ENCODE measurements around the gene PON3.

Gene PON3

DNA sequence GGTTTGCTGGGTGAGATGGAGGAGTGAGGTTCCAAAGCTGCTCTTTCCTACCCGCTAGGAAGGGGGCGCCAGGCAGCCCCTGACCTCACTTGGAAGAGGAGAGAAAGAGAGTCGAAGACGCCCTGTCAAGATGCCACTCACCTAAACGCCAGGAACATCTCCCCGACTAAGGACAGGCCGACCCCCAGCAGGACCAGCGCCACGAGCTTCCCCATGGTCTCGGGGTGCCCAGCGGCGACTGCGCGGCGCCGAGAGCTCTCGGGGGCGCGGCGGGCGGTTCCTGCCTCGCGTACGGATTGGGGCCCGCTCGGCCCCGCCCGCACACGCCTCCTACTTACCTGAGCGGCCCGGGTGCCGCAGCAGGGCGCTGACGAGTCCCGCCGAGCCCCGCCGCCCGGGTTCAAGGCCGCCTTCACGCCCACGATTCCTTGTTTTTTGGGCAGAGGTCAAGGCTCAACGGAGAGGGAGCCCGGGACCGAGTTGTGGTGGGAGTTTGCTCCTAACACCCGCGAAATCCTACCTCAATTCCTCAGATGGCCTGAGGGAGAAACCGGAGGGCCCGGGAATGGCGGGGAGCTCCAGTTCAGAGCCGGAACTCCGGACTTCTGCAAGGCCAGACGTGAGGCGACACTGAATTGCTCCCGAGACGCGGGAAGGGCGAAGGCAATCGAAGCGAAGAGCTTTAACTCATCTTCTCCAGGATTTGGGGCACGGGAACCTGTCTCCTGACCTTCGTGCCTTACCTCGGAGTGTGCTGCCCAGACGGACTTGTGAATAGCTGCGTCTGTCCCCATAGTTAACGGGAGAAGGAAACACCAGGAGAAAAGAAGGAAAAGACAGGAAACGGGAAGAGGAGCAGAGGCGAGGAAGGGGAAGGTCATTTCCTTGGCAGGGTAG is at the start of gene PON3:
PON3 (minus strand) TSS at position 240 of the 897 bp plus-strand sequence; CDS start at position 215, 25 bp downstream.
- no peak for FAIRE-seq

DNA sequence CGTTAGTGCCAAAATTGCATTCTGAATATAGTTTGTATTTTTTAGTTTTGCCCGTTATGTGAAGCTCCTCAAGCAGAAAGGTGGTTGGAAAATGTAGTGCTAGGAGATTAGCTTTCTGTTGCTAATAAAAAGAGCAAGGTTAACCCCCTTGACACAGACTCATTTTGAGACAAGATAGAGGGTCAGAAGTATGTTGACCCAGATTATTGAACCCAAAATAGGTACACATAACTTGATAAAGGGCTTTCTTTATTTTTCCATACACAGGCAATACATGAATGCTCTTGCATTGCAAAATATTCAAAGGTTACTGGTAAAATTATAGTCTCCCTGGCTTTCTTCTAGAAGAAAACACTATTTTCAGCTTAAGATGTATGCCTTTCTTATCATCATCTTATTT is 48.6 kb upstream of the PON3 start:
- no peak for FAIRE-seq

DNA sequence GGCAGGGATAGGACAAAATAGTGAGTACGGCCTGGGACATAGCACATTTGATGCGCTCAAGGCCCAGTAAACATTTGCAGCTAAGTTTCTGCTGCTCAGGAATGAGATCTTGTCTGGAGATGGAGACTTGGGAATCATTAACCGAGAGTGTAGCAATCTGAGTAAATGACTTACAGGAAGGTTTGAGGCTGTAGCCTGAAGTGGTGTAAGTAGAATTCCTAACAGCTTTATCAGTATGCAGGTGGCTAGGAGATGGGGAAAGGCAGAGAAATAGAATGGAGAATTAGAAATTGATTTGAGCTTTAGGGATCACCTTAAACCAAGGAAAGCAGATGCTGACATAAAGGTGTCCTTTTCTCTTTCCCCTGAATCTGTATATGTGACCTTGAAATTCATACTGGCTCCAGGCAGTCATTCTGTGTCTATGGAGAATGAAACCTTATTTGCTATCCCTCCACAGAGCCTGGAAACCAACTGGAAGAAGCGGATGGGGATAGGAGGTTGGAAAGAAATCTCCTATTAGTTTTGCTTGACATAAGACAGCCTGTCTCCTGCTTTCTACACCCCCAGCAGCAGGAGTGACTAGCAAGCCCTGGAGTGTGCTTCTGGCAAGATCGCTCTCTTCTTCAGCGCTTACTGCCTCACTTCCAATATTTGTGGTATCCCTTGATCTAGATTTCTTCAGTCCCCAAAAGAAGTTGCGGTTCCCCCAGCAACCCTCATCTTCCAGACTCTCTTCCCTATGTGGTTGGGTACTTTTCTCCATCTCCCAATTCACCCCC is 45.1 kb upstream of the PON3 start:
- FAIRE-seq: no peak

DNA sequence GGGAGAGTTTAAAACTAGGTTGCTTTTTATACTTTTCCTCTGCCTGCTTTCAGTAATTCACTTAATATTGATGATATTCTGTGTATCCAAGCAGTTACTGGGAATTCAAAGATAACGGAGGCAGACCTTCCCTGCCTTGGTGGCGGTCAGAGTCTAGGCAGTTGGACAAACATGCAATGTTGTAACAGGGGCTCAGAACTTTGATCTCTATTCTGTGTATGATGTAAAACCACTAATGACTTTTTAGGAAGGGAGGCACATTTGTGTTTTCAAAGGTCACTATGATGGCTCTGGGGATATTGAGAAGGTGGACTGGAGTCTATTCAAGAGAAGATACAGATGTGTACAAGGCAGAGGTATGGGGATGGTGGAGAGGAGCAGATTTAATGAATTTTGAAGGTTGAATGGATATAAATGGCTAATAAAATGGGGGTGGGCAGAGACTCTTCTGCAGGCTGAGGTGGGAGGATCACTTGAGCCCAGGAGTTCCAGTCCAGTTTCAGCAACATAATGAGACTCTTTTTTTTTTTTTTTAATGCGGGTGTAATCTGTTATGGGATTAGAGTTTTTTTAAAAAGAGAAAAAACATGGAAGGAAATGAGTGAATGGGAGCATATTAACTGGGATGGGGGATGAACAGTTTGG is 44.3 kb upstream of the PON3 start:
- FAIRE-seq: no peak

DNA sequence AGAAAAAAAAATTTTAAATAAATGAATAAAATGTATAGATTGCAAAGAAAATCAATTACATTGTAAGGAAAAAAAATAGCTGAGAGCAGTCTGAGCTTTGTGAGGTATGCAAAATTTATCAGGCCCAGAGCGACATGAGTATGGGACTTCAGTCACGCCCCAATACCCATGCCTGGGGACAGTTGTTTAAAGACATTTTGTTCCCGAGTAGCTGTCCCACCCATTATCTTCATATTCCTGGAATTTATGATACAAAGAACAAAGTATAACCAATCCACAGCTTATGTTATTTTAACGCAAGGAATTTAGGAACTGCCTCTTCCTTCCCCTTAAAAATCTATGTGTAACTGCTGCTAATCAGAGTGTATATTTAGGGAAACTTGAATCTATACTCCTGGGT is 40.2 kb upstream of the PON3 start:
- FAIRE-seq: no peak

DNA sequence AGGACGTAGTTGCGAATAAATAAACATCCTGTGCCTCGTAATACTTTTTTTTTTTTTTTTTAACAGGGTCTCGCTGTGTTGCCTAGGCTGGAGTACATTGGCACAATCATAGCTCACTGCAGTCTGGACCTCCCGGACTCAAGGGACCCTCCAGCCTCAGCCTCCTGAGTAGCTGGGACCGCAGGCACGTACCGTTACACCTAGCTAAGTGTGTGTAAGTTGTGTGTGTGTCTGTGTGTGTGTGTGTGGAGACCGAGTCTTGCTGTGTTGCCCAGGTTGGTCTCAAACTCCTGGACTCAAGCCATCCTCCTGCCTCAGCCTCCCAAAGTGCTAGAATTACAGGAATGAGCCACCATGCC is 39.2 kb upstream of the PON3 start:
- FAIRE-seq: no peak

DNA sequence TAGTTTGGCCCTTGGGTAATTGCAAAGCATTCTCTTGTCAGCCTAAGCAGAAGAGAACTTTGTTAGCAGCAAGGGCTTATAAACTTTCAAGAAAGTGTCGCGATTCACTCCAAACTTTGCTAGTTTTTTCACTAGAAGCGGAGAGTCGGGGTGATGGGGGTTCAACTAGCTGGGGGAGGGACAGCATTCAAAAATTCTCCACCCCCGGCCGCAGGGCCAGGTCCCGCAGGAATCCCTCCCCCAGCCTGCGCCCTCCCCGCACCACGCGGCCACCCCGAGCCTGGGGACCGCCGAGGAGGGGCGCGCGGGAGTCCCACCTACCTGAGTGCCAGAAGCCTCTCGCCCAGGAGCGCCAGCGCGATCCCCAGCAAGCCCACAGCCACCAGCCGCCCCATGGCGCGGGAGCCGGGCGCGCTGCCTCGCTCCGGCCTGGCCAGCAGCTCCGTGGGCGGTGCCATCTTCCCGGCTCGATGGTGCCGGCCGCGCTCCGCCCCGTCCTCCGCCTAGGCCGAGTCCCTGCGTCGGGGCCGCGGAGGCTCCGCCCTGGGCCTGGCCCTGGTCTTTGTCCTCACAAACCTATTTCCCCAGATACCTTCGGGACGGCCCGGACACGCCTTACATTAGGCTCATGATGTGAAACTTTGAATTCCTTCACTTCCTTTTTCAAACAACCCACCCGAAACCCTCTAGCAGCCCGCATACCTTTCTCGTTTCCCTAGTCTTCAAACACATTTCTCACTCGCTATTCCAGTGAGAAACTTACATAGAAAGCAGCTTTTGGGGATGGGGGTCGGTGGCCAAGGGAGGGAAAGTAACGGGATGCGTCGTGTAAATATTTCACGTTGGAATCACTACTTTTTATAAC is 38.6 kb upstream of the PON3 start, which contains the start of gene PON2:
PON2 (minus strand) TSS at position 472 of the 865 bp plus-strand sequence; CDS start at position 395, 77 bp downstream.
- FAIRE-seq: no peak

DNA sequence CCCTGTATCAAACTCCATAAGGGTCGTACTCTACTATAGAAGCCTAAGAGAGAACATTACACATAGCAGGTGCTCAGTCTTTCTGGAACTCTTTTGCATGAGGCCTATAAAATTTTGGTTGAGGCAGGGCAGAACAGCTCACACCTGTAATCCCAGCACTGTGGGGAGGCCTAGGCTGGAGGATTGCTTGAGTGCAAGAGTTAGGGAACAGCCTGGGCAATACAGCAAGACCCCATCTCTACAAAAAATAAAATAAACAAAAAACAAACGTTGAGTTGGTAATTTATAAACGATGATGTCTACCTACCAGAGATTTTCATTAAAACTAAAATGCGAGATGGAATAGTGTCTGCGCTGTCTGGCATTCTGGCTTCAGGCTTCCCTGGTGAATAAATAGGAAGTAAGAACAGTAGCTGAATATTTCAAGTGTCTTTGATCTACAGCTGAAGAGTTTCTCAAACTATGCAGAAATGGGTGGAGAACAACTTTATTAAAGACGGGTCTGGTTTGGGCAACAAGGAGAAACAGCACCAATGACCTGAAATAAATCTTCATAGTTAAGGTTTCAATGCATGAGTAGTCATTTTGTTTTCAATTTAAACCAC is 37.9 kb upstream of the PON3 start:
- no peak for FAIRE-seq

DNA sequence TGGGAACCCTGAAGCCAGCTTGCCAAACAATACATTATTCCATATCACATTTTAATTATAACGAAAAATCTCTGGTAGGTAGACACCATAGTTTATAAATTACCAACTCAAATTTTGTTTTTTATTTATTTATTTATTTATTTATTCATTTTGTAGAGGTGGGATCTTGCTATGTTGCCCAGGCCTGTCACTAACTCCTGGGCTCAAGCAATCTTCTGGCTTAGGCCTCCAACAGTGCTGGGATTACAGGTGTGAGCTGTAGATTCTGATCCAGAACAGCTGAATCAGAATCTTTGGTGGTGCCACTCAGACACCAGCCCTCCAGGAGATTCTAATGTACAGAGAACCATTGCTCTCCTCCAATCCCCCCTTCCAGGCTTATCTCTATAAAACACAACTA is 37.0 kb upstream of the PON3 start:
- FAIRE-seq: no peak

DNA sequence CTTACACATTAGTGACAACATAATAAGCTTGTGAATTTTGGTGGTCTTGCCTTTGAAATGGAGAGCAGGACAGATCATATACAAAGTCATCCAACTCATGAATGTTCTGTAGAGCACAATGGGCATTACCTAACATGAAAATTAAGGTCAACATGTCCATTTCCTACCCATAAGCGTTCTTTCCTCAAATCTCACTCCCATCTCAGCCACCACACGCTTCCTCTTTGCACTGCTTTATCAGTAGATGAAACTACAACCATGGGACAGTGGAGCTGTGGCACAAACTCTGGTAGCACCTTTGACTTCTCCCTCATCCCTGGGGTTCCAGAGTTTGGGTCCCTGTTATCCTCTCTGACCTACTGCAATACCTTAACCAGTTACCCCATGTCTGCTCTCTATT is 36.4 kb upstream of the PON3 start:
- FAIRE-seq: no peak

DNA sequence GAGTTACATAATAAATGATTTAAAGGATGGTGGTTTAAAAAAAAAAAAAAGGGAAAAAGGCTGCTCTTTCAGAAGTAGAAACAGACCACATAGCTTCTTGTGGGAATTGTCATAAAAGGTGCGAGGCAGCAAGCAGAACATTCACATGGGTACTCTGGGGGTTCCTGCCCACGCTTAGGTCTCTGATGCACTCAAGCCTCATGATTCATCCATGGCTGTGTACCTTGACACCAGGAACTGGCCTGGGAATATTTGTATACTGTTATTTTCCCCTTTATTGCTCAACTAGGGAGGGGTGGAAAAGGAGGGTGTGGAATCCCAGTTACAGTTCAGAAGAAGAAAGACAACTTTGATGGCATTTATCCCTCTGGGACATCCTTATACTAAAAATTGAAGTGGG is 34.7 kb upstream of the PON3 start:
- FAIRE-seq: no peak

DNA sequence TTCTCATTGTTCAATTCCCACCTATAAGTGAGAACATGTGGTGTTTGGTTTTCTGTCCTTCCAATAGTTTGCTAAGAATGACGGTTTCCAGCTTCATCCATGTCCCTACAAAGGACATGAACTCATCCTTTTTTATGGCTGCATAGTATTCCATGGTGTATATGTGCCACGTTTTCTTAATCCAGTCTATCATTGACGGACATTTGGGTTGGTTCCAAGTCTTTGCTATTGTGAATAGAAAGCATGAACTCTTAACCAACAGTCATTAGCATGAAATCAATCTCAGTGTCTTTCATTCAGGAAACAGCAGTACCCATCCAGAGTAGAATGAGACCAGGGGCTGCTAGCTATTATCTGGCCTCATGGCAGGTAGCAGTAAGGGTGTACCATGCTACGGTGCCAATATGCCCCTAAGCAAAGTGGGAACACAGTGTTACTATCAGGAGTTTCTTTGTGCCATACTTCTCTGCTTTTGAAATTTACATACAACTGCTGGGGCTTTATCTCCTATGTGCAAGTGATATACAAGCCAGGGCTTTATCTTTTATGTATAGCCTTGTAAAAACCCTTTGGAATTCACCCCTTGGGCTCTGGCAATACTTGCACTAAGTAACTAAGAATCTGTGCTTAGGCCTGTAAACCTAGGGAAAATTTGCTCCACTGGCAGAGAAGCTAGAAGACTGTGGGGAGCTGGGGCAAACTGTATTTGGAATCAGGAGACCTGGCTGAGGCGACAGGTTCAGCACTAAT is 33.2 kb upstream of the PON3 start:
- no peak for FAIRE-seq

DNA sequence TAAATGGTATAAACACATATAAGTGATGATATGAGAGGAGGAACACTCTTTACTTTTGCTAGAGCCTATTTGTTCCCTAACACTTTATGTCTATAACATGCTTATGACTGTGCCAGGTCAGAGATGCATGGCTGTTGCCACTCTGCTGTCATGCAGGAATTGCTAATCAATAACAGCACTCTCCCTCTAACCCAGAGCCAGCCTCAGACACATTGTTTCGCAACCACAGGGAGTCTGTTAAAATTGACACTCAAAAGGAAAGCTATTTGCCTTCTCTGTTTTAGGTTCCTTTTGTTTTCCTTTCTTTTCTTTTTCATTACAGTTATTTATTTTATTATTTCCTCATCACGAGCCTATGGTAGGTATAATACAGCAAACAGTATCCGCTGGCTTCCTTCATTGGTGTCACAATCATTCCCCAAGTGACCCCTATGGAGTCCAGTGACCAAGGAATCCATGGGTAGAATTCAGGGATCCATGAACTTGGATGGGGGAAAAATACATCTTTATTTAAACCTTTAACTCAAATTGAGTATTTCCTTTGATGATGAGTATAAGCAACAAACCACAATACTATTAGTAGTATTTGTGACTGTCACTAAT is 31.8 kb upstream of the PON3 start:
- FAIRE-seq: no peak

DNA sequence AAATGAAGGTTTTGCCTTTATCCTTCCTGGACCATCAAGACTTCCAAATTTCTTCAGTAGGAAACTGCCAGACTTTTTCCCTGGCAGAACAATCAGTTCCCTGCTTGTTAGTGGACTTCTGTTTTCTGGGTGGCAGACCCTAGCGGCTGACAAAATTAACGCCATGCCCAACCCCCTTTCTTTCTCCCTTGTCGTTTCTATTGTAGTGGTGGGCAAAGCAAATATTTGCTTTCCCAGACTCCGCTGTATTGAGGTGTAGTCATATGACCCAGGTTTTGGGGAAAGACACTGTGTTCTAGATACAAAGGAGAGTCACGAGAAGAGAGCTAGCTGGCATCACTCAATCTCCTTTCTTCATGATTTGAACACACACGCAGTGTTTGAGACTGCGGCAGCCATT is 31.0 kb upstream of the PON3 start:
- FAIRE-seq: no peak

DNA sequence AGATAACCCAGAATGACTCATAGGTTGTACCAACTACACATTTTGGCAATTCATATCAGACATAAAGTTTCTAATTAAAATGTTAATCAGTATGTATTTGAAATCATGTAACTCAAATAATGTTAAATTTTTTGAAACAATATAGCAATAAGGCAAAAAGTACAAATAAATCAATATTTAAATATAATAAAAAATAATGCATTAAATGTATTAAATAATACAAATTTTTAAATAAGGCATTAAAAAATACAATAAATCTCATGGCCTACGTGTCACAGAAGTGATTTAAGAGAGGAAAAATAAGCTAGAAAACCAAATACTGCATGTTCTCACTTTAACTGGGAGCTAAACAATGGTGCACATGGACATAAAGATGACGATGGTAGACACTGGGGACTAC is 29.5 kb upstream of the PON3 start:
- FAIRE-seq: peak; percentile 45

DNA sequence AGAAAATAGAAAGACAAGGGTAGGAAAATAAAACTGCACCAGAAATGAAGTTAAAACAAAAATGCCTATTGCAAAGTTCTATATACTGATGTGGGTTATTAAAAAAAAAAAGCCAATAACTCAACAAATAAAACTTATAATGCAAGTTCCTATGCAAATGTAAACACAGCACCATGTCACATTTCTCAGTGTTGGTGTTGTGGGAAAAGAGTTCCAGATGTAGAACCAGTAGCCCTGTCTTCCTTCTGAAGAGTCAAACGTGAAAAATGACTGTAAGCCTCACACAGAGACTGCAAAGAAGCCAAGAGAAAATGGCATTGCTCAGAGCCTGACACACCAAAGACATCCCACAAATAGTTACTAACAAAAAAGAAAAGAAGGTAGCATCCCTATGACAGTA is 28.5 kb upstream of the PON3 start:
- no peak for FAIRE-seq

DNA sequence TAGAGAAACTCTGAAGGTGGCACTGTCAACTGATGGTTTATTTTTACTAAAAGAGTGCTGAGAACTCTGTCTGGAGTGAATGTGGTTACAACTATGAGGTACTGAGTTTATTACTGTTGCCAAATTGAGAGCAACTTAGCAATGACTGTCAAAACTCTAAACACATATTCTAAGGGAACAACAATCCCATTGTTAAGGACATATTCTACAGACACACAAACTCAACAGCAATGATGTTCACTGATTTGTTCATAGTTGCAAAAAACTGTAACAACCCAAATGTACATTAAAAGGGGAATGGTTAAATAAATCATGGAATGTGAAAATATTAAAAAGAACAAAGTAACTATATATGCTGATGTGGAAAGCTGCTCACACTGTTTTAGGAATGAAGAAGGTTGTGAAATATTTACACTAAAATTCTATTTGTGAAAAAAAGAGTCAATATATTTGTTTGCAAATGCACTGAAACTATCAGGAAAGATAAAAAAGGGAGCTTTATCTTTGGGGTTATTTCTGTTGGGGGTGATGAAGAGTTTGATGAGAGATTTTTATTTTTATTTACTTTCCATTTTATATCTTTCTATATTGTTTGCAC is 25.8 kb upstream of the PON3 start:
- FAIRE-seq: no peak

DNA sequence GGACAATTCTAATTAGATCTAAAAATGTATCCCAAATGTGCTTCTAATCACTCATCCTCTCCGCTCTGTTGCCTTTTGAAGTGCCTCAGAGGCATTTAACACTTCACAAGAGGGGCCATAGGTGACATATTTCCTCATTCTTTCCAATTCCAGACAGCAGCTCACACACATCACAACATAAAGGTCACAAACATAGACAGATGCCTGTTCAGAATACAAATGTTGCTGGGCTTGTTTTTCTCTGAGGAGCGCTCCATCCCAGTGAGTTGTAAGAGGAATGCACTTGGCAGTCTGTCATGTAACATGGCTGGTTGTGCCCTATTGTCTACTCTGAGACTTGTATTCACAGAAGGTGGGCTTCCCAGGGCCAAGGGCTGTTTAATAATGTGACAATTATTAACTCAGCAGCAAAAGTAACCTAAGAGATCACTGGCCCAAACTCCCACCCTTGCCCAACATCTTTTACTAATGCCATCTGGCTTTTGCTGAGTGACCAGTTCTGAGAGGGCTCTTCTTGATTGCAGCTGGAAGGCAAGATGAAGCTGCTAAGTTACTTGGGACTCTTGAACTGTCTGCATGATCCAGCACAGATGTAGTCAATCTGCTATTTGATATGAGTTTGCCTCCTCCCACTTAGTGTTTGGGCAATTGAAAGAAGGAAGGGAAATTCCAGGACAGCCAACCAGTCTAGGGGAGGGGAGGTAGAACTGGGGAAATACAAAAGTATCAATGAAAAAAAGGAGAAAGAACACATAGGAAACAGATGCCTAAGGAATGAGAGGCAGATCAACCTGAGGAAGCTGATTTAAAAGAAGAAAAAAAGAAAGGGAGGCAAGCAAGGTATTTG is 25.0 kb upstream of the PON3 start:
- no peak for FAIRE-seq

DNA sequence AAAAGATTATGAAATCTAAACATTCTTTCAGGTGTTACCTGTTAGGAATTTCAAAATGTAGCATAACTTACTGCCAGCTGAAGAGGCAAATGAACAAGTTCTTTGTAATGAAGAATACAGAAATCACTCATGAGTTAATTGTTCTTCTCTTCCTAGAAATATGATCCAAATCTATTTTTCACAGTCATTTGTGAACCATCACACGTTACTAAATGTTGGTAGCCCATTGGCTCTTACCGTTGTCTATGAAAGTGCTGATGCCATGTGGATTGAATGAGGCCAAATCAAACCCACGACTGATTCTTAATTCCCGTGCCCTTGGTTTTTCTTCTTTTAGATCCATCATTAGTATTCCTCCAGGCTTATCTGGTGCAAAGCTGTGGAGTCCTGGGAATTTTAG is 15.9 kb upstream of the PON3 start:
- FAIRE-seq: no peak

DNA sequence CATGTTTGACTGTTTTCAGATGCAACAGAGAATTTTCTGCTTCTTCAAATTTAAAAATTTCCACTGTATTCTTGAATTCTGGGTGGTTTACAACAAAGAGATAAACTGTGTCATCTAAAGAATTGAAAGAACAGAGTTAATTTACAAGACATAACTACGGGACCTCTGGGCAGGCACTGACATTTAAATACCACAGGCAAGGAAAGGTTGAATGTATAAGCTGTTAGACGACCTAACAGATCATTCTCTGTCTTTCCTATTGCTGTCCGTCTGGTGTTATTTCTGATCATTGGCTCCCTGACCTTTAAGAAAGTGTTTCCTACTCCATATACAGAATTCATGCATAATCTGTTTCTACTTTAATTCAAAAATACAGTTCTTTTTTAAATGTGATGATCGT is 15.5 kb upstream of the PON3 start:
- no peak for FAIRE-seq

Data from TTC549 (cell line).